ENCODE data around the gene MRPL47. TPM values are rescaled to one million over a fixed set of nuclear protein-coding genes. Genes with fewer than 3 reads are reported as not detected.

Gene MRPL47
- total RNA-seq, 1 experiment from 2014 or later = 75.5 TPM

- no peak overlapping the region for H2BK20ac ChIP-seq (ENCODE audit: low read depth, low read length, poor library complexity, severe bottlenecking)
- H4K8ac ChIP-seq (replicated peaks; ENCODE audit: insufficient read length, low read depth, low read length) = no peak overlapping the region
- H4K5ac ChIP-seq (ENCODE audit: insufficient read length, low read depth, low read length) = no peak overlapping the region
- no peak overlapping the region for H3K4me2 ChIP-seq (ENCODE audit: insufficient read depth, insufficient read length, low read length)
- no peak overlapping the region for H4K91ac ChIP-seq (ENCODE audit: insufficient read length, low read depth, low read length)
- H3K79me2 ChIP-seq (ENCODE audit: insufficient read depth, low read length) = no peaks in the 10 kb centered on the region
- H2AK5ac ChIP-seq (ENCODE audit: insufficient read length, low read length) = no peak overlapping the region
- no peaks in the 10 kb centered on the region for H3K27me3 Mint-ChIP-seq (ENCODE audit: low read depth)
- no peak overlapping the region for H3K4ac ChIP-seq (ENCODE audit: low read depth, low read length)
- TF ChIP-seq CTCF (conservative IDR thresholded peaks at IDR 0.05) = no peak
- no peak overlapping the region for H2BK5ac ChIP-seq (ENCODE audit: insufficient read length, low read length)
- H3K4me1 Mint-ChIP-seq = peaks cover 0 to 4% of the 10 kb centered on the region in 2 experiments; a peak in 1 of 4 replicates
- H4K20me1 ChIP-seq (ENCODE audit: control insufficient read depth, insufficient read depth, insufficient read length) = no peaks in the 10 kb centered on the region
- H3K27me3 ChIP-seq (ENCODE audit: insufficient read depth, low read length) = no peaks in the 10 kb centered on the region
- no peak overlapping the region for H2AFZ ChIP-seq (ENCODE audit: low read length)
- H3K56ac ChIP-seq (ENCODE audit: insufficient read length, low read depth, low read length) = no peak overlapping the region
- H3K23me2 ChIP-seq (ENCODE audit: insufficient read length, low read depth, low read length, poor library complexity, severe bottlenecking) = no peaks in the 10 kb centered on the region
- no peak overlapping the region for H2BK12ac ChIP-seq (ENCODE audit: insufficient read length, low read depth, low read length)
- H3K27ac ChIP-seq (ENCODE audit: insufficient read length, low read depth, low read length) = no peak overlapping the region
- H3T11ph ChIP-seq (ENCODE audit: low read length) = no peak overlapping the region
- H2BK120ac ChIP-seq (ENCODE audit: low read depth, low read length, poor library complexity, severe bottlenecking) = no peak overlapping the region
- no peak for DNase-seq
- H3K9me3 ChIP-seq (ENCODE audit: control insufficient read depth, low read depth, low read length) = no peaks in the 10 kb centered on the region
- no peak overlapping the region for H3K4me3 Mint-ChIP-seq
- H3K36me3 Mint-ChIP-seq (ENCODE audit: insufficient read depth in 1 of 3, low read depth in 3 of 3) = peaks cover 9 to 15% (median 14%) of the 10 kb centered on the region in 3 experiments
- no peaks in the 10 kb centered on the region; a peak in 1 of 5 replicates for H3K9me3 Mint-ChIP-seq
- H3K27ac Mint-ChIP-seq = no peak overlapping the region
- H3K9ac ChIP-seq (ENCODE audit: extremely low read depth, insufficient read length, low read length) = no peak overlapping the region
- H3K4me1 ChIP-seq (ENCODE audit: insufficient read depth, low read length) = no peaks in the 10 kb centered on the region
- H3K79me1 ChIP-seq (ENCODE audit: insufficient read depth, low read depth, low read length, poor library complexity, severe bottlenecking) = no peaks in the 10 kb centered on the region
- H3K18ac ChIP-seq (ENCODE audit: insufficient read length, low read depth, low read length) = no peak overlapping the region
- no peak overlapping the region for H2BK15ac ChIP-seq (ENCODE audit: low read depth, low read length)
- no CpG with 5 or more reads among the region's 2 CpGs for WGBS (ENCODE audit: extremely low coverage, insufficient read length, low lambda C conversion rate)
- H3K14ac ChIP-seq (ENCODE audit: insufficient read depth, low read length) = no peak overlapping the region
- H3K23ac ChIP-seq (ENCODE audit: insufficient read length, low read depth, low read length) = no peak overlapping the region
These were observed 9.4 kb upstream of the MRPL47 start for GRCh38 chr3:179613807-179614206.
